GM21825 (cell line): ENCODE results near the gene SHB.

Experiments
- ATAC-seq: cut with Tn5 transposase; IDR thresholded peaks from one replicate; pipeline ENCODE4 v1.9.1; 2021; ENCODE audit warnings: mild to moderate bottlenecking, moderate library complexity; ENCODE audit not compliant: unreplicated experiment

SHB gene

GRCh38 chr9:37956904-37957663, 111.9 kb downstream of the SHB start:
- no peak for ATAC-seq

GRCh38 chr9:37956423-37956820, 112.6 kb downstream of the SHB start:
- ATAC-seq = no peak

- ATAC-seq = no peak
Observed at GRCh38 chr9:37955781-37956422, 113.1 kb downstream of the SHB start.

DNA sequence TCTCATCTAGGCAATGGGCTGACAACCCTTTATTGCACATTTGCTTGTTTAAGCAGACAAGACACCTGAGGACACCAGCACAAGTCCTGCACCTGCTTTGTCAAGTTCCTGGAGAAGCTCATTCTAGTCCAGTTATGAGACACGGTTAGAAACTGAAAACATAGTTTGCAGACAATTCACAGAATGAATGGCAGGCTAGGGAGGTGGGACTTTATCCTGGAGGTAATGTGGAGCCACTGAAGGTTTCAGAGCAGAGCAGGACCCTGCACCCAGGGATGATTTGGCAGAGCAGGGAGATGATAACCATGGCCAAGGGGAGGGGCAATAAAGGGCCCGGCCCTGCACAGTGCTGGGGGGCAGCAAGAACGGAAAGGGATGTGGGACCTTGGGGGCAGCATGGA, 114.4 kb downstream of the SHB start:
- ATAC-seq = peak; percentile 36

GRCh38 chr9:37953775-37954437, 115.1 kb downstream of the SHB start:
- peak; percentile 77 for ATAC-seq

DNA sequence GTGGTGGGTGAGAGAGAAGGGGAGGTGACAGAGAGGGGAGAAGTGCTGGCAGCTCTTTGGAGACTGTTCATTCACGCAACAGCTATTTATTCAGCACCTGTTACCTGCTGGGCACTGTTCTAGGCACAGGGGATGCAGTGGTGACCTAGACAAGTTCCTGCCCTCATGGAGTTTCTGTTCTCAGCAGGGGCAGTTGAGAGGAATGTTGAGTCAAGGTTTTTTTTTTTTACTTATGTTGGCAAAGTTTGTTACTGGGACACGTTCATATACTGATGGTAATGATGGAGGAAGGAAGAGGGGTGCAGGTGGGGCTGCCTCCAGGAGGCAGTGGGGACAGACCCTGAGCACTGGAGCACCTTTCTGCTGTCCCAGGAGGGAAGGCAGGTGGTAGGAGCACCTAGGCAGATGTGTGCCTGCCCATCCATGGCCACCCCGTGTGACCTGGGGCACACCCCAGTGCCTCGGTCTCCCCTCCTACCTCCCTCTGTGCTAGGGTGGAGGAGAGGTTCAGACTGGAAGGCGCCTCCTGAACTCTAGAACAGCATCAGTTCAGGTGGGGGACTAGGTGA, 115.7 kb downstream of the SHB start:
- ATAC-seq = no peak

GRCh38 chr9:37952731-37953130, 116.3 kb downstream of the SHB start:
- no peak for ATAC-seq

DNA sequence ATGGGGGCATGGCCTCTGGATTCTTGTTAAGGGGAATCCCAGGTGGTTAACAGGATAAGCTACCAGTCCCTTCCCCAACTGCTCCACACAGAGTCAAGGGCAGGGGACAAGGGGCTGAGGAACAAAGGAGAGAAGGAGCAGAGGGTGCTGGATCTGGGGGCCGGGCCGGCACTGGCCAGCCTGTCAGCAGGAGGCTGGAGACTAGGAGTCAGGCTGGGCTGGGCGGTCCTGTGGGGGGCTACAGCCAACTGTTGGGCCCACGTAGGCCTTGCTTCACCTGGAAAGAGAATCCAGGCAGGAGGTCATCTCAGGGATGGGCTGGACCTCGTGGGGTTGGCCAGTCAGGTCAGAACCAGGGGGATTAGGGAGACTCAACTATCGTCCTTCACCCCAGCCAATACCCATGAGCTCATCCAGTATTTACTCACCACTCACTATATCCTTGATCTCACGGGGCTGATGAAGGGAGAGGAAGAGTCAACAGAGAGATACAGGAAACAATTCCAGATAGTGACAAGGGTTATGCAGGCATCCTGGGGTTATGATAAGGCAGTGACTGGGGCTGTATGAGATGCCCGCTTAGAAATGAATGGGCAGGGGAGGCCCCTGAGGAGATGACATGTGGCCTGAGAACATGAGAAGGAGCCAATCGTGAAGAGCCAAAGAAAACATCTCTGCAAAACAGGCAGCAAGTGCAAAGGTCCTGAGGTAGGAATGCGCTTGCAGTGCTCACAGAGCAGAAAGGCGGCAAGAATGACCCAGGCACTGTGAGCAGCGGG, 117.2 kb downstream of the SHB start:
- no peak for ATAC-seq

DNA sequence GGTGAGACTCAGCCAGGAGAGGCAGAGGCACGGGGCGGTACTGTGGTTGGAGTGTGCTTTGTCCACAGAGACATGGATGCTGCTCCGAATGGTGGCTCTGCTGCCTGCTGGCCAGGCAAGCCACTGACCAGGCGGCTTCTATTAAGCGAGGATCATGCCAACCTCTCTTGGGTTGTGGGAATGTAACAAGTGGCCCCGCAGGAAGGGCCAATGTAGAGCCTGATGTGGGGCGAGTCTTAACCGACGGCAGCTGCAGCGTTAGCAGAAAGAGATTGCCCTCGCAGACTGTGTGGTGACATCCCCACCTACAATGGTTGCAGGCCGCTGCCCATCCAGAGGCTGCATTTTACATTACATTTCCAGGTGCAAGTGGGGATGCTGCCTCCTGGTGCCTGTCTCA, 118.5 kb downstream of the SHB start:
- ATAC-seq = no peak

DNA sequence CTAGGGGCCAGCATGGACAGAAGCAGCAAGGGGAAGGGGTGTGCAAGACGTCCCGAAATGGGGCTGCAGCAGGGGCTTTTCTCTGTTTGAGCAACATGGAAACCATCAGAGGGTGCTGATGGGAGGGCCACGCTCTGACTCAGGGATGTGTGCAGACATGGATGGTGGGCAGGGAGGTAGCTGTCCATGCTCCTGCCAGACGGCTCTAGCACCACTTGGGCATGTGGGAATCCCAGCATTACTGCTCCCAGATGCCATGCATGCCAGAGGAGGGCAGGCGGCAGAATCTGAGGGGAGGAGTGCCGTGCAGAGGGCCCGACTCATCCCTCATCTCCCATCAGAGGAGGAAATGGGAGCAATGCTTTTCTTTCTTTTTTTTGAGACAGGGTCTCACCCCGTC, 119.5 kb downstream of the SHB start:
- ATAC-seq = no peak

- no peak for ATAC-seq
Observed at GRCh38 chr9:37948417-37948980, 120.5 kb downstream of the SHB start.

DNA sequence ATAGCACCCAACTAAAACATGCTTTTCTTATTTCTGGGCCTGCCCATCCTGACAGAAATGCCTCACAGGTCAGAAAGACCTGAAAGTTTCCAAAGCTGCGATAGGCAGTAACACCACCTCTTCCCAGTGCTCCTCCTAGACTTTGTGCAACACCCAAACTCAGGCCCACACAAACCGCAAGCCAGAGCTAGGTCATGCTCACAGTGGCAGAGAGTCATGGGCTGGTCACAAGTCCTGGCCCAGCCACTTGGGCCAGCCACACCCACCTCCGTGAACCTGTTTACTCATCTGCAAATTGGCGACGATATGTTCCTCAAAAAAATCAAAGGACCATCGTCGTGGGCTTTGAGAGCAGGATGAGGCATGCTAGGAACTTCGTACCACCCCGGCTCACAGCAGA, 121.0 kb downstream of the SHB start:
- ATAC-seq = no peak

- no peak for ATAC-seq
Observed at GRCh38 chr9:37947471-37947870, 121.6 kb downstream of the SHB start.

DNA sequence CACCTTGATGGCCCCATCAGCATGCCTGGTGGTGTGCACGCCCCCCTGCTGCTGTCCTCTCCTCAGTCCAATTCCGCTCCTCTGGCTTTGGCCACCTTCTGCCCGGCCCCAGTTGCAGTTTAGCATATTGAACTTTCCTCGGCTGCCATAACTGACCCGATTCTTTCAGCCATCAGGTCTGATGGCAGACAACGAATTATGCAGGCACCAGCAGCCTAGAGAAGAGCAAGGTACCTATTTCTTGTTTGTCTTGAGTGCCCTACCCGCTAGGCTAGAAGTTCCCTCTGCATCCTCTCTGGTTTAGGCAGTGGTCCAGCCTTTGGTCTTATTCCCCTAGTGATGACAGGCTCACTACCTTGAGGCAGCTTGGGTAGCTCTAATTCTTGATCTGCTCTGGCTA, 122.1 kb downstream of the SHB start:
- no peak for ATAC-seq

- no peak for ATAC-seq
Observed at GRCh38 chr9:37946041-37946440, 123.0 kb downstream of the SHB start.

- no peak for ATAC-seq
Observed at GRCh38 chr9:37944671-37945481, 124.2 kb downstream of the SHB start.

- no peak for ATAC-seq
Observed at GRCh38 chr9:37944266-37944650, 124.8 kb downstream of the SHB start.

- ATAC-seq = no peak
Observed at GRCh38 chr9:37943345-37944265, 125.4 kb downstream of the SHB start.
